MCF 10A (cell line): ENCODE results near the gene ARHGEF10L. TPM values are rescaled to one million over a fixed set of nuclear protein-coding genes. Genes with fewer than 3 reads are reported as not detected.

Experiments used
- BruUV-seq: library from RNA; stranded (reverse); fragments of 400-500 nt; replicated peaks from 2 replicates; lab custom pipeline; 2021; lab: Mats Ljungman, UMichigan
- CTCF ChIA-PET: fragments of 300-600 bp; sonication (Branson Sonifier 250); formaldehyde crosslinking; extraction: SDS; loops from one replicate; lab custom pipeline; 2021; ENCODE audit warnings: antibody characterized with exemption, inconsistent platforms; lab: Yijun Ruan, JAX
- POLR2A ChIA-PET: fragments of 300-600, 350-650 bp; sonication (Branson Sonifier 250); formaldehyde crosslinking; extraction: SDS; loops from one replicate; lab custom pipeline; 2020; ENCODE audit warnings: antibody characterized with exemption, inconsistent platforms; lab: Yijun Ruan, JAX
- DNase-seq: peaks from one replicate; pipeline ENCODE4 v3.0.0-alpha.2; 2018; ENCODE audit not compliant: unreplicated experiment
- H3K27ac Mint-ChIP-seq: one replicate; pipeline ENCODE4 v1.8.0; 2022; ENCODE audit warnings: mild to moderate bottlenecking, low read depth, mixed read lengths; ENCODE audit not compliant: unreplicated experiment
- H3K27me3 Mint-ChIP-seq: one replicate; pipeline ENCODE4 v1.8.0; 2022; ENCODE audit warnings: mixed read lengths; ENCODE audit not compliant: insufficient read depth, unreplicated experiment
- H3K36me3 Mint-ChIP-seq: one replicate; pipeline ENCODE4 v1.8.0; 2022; ENCODE audit warnings: mild to moderate bottlenecking, moderate library complexity, mixed read lengths; ENCODE audit not compliant: insufficient read depth, unreplicated experiment
- H3K4me1 Mint-ChIP-seq: one replicate; pipeline ENCODE4 v1.8.0; 2022; ENCODE audit warnings: mixed read lengths; ENCODE audit not compliant: insufficient read depth, unreplicated experiment
- H3K4me3 Mint-ChIP-seq: one replicate; pipeline ENCODE4 v1.8.0; 2022; ENCODE audit warnings: mild to moderate bottlenecking, moderate library complexity, mixed read lengths; ENCODE audit not compliant: unreplicated experiment
- H3K9me3 Mint-ChIP-seq: one replicate; pipeline ENCODE4 v1.8.0; 2022; ENCODE audit warnings: mixed read lengths; ENCODE audit not compliant: unreplicated experiment
- CTCF ChIP-seq: fragments of 200-600 bp; IDR thresholded peaks from one replicate; pipeline ENCODE4 v1.8.0; 2022; ENCODE audit warnings: antibody characterized with exemption, mild to moderate bottlenecking; ENCODE audit not compliant: unreplicated experiment
- intact Hi-C: fragments of 100-400 bp; cut with micrococcal nuclease; formaldehyde crosslinking; loops from 2 replicates; pipeline ENCODE4 v1.14.1; 2022
- total RNA-seq: library from RNA; stranded (reverse); gene quantifications from 2 replicates; pipeline ENCODE4 v1.2.3, GENCODE V29; 2022

ARHGEF10L gene
- total RNA-seq, 1 experiment from 2014 or later, result 5.0 TPM

GRCh38 chr1:17591814-17592430 lies 52.4 kb downstream of the ARHGEF10L start:
- no peak overlapping the region for H3K4me3 Mint-ChIP-seq
- H3K4me1 Mint-ChIP-seq, result peaks cover 32% of the 10 kb centered on the region
- no peaks in the 10 kb centered on the region for H3K9me3 Mint-ChIP-seq
- no peak overlapping the region for H3K27ac Mint-ChIP-seq
- intact Hi-C loops, result no loop called here
- no TSS peak for BruUV-seq
- CTCF ChIA-PET, result no interaction called here
- H3K27me3 Mint-ChIP-seq, result no peaks in the 10 kb centered on the region
- no peak for DNase-seq
- POLR2A ChIA-PET, result no interaction called here
- TF ChIP-seq CTCF, result no peak
- H3K36me3 Mint-ChIP-seq, result peaks cover 13% of the 10 kb centered on the region

- CTCF ChIA-PET, result interaction anchor here (0.6 to 1.2 kb wide), 3 partner anchors 13 to 130 kb away, joined by 3 to 5 read pairs (median 3); no protein-coding TSS in a partner anchor
- H3K4me3 Mint-ChIP-seq, result no peak overlapping the region
- DNase-seq, result no peak
- TF ChIP-seq CTCF, result no peak
- POLR2A ChIA-PET, result no interaction called here
- BruUV-seq, result no TSS peak
- no peak overlapping the region for H3K27ac Mint-ChIP-seq
- intact Hi-C loops, result no loop called here
- H3K9me3 Mint-ChIP-seq, result no peaks in the 10 kb centered on the region
- peaks cover 13% of the 10 kb centered on the region for H3K36me3 Mint-ChIP-seq
- peaks cover 18% of the 10 kb centered on the region for H3K4me1 Mint-ChIP-seq
- no peaks in the 10 kb centered on the region for H3K27me3 Mint-ChIP-seq
These were observed 54.5 kb downstream of the ARHGEF10L start for GRCh38 chr1:17594026-17594425.

- DNase-seq, result peak; percentile 57
- Mint-ChIP-seq H3K9me3 (no peaks in the 10 kb centered on the region), H3K27ac (peak overlapping the region; percentile 46), H3K27me3 (no peaks in the 10 kb centered on the region), H3K4me1 (peaks cover 18% of the 10 kb centered on the region), H3K36me3 (peaks cover 13% of the 10 kb centered on the region), H3K4me3 (no peak overlapping the region)
- intact Hi-C loops, result no loop called here
- POLR2A ChIA-PET, result interaction anchor here (0.5 to 0.9 kb wide), 4 partner anchors 8 to 699 kb away, joined by 3 to 4 read pairs (median 4); no protein-coding TSS in a partner anchor
- no peak for TF ChIP-seq CTCF
- no TSS peak for BruUV-seq
- CTCF ChIA-PET, result interaction anchor here (1.1 to 1.2 kb wide), 2 partner anchors 12 to 22 kb away, joined by 3 to 5 read pairs; no protein-coding TSS in a partner anchor
These were observed 55.4 kb downstream of the ARHGEF10L start for GRCh38 chr1:17594690-17595601.

DNA sequence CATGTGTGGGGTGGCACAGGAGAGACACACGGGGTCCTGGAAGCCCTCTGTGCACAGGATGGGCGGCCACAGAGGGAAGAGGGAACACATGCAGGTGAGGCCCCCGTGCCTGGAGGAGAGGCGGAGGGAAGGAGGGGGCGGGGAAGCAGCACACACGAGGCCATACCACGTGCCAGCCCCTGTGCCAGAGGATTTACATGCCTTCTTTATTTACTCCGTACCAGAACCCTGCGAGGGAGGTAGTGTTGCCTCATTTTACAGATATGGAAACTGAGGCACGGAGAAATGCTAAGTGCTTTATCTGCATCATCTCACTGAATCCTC lies 56.1 kb downstream of the ARHGEF10L start:
- peaks cover 13% of the 10 kb centered on the region for H3K36me3 Mint-ChIP-seq
- CTCF ChIA-PET, result interaction anchor here (1.2 kb wide), 1 partner anchor 12 kb away, joined by 5 read pairs; no protein-coding TSS in a partner anchor
- peaks cover 18% of the 10 kb centered on the region for H3K4me1 Mint-ChIP-seq
- BruUV-seq, result no TSS peak
- no peak for TF ChIP-seq CTCF
- intact Hi-C loops, result no loop called here
- POLR2A ChIA-PET, result no interaction called here
- no peak overlapping the region for H3K4me3 Mint-ChIP-seq
- DNase-seq, result no peak
- H3K27me3 Mint-ChIP-seq, result no peaks in the 10 kb centered on the region
- no peaks in the 10 kb centered on the region for H3K9me3 Mint-ChIP-seq
- peak overlapping the region; percentile 46 for H3K27ac Mint-ChIP-seq
